COR-L47 (cell line): Measurements from ENCODE around the gene ANKLE1.
"Not testable (repeated sequence)": the region's sequence is repeated elsewhere in the genome, so short reads cannot be mapped to it uniquely, and the experiment has no call there.

ENCODE experiments used
- DNase-seq: peaks from one replicate; lab custom pipeline; 2025; lab: John Stamatoyannopoulos, UW

ANKLE1 gene

DNA sequence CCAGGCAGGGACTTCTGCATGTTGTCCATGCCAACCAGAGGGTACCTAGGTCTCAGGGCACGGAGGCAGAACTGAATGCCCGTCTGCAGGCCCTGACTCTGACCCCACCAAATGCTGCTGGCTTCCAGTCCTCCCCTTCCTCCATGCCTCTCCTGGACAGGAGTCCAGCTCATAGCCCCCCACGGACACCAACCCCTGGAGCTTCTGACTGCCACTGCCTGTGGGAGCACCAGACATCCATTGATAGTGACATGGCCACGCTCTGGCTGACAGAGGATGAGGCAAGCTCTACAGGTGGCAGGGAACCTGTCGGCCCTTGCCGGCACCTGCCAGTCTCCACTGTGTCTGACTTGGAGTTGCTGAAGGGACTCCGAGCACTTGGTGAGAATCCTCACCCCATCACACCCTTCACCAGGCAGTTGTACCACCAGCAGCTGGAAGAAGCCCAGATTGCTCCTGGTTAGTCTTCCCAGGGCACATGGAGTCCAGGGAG lies 1.8 kb downstream of the ANKLE1 start:
- DNase-seq, result no peak

DNA sequence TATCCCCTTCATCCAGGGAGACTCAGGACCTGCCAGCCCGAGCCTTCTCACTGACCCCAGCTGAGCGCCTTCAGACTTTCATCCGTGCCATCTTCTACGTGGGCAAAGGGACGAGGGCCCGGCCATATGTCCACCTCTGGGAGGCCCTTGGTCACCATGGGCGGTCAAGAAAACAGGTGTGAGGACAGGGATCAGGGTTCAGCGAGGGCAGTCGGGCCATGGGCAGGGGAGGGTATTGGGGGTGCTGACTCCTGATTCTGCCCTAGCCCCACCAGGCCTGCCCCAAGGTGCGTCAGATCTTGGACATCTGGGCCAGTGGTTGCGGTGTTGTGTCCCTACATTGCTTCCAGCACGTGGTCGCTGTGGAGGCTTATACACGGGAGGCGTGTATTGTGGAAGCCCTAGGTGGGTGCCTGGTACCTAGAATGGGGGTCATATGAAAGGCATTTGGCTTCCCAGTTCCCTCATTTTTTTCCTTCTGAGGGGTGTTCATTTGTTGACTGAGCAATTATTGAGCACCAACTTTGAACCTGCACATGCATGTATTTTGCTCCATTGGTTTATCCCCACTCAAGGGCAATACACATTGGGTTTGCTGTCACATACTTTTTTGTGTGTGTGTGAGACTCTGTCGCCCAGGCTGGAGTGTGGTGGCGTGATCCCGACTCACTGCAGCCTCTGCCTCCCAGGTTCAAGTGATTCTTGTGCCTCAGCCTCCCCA lies 3.9 kb downstream of the ANKLE1 start:
- DNase-seq, result no peak

DNA sequence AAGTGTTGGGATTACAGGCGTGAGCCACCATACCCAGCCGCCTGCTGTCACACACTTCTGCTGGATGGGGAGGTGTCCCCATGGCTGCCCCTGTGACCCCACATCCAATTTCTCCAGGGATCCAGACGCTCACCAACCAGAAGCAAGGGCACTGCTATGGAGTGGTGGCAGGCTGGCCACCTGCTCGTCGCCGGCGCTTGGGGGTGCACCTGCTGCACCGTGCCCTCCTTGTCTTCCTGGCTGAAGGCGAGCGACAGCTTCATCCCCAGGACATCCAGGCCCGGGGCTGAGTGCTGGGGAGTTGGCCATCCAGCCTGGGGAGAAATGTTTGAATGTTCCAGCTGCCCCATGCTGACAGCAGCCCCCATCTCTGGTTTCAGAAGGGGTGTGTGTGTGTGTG lies 4.6 kb downstream of the ANKLE1 start:
- DNase-seq, result no peak

DNA sequence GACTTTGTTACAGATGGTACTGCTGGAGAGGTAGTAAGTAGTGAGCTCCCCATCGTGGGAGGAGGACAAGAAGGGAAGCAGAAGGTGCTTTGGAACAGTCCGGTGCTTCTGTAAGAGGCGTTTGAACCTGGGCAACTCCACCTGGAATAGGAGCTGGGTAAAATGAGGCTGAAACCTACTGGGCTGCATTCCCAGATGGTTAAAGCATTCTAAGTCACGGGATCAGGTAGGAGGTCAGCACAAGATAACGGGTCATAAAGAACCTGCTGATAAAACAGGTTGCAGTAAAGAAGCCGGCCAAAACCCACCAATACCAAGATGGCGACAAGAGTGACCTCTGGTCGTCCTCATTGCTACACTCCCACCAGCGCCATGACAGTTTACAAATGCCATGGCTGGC lies 5.1 kb downstream of the ANKLE1 start:
- no peak for DNase-seq

DNA sequence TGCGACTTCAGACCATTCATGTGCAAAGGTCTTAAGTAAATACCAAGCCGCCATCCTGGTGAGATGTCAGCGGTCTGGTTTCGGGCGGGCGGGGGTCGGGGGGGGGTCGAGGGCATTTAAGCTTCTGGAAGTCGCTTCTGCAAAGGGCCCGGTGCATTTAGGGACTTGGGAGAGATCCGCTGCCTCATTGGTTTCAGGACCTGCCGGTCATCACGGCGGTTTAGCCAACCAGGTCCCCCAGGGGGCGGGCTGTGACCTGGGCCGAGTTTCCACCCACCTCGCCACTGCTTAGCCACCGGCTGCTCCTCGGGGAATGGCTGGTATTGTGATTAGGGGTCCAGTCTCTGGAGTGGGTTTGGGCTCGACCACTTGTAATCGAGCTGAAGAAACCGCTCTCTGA lies 7.8 kb downstream of the ANKLE1 start:
- DNase-seq, result no peak

DNA sequence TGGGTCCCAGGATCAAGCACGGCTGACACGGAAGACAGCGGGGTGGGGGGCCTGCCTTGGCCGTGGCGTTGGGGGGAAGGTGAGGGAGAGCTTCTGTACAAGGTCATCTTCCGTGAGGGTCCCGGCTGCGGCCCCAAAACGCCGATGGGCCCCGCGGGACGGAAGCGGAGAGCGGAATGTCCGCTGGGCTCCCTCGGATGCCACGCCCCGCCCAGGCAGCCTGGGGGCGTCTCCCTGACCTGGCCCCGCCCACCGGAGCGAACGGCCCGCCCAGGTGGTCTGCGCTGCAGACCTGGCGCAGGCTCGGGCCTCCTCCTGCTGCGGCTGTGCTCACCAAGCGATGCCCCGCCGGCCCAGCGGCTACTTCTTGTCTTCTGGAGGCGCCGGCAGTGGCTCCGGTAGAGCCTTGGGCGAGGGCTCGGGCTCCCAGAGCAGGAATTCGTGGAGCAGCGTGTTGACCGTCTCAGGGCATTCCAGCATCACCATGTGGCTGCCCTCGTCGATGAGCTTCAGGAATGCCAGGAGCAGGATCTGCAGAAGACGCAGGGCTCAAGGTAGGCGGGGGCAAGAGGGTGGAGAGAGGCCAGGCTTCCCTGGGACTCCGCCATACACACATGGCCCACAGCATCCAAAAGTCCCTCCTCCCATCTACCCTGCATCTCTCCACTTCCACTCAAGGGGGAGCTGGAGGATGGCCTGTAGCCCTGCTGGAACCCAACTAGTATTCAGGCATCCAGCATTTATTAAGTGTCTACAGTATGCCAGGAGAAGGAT lies 10.8 kb downstream of the ANKLE1 start:
- DNase-seq, result peak; percentile 26

DNA sequence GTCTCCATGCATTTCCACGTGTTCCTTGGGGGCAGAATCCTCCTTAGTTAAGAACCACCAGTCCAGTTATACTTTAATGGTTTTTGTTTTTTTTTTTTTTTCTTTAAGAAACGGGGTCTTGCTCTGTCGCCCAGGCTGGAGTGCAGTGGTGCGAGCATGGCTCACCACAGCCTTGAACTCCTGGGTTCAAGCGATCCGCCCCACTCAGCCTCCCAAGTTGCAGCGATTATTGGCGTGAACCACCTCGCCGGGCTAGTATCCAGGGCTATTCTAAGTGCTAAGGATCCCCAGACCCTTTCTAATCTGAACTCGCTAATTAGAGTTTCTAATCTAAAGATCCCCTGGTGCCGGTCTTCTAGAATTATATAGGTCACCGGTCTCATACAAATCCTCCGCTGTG lies 11.9 kb downstream of the ANKLE1 start:
- no peak for DNase-seq

DNA sequence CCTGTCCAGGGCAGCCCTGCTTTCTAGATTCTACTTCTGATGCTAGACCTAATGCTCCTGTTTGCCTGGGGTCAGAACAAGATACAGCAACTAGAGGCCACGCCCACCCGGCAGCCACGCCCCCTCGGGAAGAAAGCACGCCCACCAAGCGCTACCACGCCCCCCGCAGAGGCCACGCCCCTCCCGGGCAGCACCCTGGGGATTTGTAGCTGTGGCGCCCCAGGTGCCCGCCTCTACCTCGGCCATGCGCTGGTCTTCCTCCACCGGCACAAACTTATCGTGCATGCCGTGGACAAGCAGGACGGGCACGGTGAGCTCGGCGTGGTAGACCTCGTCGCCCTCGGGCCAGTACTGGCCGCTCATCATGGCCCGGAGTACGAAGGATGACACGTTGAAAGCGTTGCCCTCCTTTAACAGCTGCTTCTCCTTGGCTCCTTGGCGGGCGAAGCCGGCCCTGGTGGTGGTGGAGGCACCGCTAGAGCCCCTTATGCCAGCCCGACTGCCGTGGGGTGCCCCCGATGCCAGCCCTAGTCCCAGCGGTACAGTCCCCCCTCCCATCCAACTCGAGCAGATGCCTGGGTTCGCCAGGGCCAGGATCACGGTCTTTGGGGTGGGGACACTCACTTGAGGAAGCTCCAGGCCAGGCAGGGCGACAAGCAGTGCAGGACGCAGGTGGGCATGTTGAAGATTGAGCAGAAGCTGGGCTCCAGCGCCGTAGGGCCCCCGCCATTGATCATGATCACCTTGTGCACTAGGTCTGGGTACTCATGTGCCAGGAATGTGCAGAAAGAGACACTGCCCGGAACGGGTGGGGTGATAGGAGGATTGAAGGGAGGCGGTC lies 12.6 kb downstream of the ANKLE1 start:
- peak; percentile 6 for DNase-seq

DNA sequence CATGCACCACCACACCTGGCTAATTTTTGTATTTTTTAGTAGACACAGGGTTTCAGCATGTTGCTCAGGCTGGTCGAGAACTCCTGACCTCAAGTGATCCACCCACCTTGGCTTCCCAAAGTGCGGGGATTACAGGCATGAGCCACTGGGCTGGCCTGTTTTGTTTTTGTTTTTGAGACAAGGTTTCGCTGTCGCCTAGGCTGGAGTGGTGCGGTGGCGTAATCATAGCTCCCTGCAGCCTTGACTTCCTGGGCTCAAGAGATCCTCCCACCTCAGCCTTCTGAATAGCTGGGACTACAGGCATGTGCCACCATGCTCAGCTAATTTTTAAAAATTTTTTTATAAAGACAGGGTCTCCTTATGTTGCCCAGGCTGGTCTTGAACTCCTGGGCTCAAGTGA lies 13.8 kb downstream of the ANKLE1 start:
- not testable (repeated sequence) for DNase-seq

DNA sequence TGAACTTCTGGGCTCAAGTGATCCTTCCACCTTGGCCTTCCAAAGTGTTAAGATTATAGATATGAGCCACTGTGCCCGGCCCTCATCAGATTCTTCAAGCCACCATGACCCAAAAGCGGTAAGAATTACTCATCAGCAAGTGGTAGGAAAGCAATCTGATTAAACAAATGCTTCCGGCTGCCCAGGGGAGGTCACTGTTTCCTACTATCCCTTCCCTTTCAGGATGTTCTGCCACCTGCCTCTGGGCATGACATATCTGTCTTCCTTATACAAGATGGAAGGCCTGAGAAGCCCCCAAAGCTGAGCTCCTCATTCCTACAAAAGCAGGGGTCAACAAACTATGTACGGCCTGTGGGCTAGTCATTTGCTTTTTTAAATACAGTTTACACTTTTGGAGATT lies 14.6 kb downstream of the ANKLE1 start:
- DNase-seq, result peak; percentile 9

DNA sequence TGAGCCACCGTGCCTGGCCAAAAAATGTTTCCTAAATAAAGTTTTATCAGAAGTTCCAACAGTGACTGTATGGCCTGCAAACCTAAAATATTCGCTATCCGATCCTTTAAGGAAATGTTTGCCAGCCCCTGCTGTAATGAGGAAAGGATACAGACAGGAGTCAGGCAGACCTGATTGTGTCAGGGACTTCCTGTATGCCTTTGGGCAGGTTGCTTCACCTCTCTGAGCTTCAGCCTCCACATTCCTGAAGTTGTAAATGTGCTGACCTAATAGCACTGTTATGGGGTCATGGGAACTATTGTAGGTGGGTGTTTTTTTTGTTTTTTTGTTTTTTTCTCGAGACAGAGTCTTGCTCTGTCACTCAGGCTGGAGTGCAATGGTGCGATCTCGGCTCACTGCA lies 15.3 kb downstream of the ANKLE1 start:
- no peak for DNase-seq

DNA sequence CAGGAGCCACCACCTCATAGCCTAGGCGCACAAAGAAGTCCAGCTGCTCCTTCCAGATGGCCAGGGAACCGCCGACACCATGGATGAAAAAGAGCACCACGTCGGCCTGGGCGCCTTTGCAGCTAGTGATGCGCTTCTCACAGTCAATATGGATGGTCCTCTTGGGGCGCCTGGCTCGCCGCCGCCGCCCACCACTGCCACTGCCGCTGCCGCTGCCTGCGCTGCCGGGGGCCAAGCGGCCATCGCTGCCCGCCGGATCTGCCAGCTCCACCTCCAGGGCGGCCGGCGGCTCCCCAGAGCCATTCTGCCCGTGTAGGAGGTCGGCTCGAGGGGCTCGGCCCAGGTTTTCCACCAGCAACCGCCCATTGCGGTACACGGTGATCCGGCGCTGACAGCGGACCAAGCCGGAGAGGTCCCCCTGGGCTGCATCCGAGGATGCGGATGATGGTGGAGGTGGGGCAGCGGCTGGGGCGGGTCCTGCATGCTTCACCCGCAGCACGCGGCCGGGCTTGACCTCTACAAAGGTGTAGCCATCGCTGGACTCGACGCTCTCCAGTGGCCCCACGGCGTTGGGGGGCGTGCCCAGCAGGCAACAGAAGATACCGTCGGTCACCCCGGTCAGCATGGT lies 19.4 kb downstream of the ANKLE1 start:
- DNase-seq, result no peak

DNA sequence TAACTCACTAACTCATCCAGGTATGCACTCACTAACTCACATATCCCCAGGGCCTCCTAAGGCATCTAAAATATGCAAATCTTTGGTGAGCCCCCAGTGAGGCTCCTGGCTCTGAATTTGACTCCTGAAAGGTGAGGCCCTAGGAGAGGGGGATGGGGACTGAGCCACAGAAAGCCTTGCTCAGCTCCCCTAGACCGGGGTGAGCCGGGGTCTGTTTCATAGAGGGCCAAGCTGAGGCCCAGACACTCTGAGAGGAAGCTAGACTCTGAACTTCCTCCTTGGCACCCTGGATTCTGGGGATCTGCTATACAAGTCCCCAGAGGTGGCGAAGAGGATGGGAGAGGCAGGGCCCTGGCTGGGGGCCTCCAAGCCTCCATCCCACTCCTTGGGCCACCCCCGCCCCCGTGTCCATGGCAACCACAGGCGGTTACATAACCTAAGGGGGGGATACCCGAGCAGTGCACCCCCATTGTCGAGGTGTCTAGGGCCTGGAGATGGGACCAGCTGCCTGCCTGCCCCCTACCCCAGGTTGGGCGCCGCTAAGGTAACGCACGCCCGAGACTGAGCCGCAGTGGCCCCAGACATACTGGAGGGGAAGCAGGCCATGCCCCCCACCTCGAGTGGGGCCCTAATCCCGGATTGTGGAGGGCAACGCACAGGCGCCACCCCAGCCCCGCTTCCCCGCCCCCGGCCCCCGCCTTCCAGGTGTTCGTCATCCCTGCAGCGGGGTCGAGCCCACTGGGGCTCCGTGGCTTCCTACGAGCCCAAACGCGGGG lies 20.9 kb downstream of the ANKLE1 start:
- no peak for DNase-seq

DNA sequence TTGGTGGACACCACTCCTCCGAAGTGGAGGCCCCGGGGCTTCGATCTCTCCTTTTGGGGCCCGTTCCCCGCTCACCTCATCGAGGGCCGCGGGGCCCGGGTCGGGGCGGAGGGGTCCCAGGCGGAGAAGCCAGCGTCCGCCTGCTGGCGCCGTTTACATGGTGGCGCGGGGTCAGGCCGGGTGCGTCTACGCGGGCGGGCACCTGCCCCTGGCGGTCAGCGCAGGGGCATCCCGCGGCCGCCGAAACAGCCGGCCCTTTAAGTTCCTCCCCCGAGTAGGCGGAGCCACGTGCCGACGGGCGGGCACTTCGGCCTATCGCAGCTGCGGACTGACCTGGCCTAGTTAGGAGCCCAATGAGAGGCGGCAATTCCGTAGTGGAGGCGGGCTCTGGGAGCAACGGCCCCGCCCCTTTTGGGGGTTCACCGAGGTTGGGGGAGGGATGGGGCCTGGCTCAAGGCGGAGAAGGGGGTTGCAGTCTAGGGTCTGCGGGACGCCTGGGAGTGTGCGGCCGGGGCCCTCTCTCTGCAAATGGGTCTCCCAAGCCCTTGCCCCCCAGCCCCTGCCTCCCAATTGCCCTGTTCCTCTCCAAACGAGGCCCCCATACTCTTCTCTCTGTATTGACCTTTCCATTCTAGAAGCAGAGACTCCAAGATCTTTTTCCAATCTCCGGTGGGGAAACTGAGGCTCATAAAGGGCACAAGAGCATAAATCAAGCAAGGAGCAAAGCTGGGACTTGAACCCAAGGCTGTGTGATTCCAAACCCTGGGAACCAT lies 21.7 kb downstream of the ANKLE1 start, which contains the start of gene ABHD8:
ABHD8 (minus strand) TSS at position 259 of the 773 bp plus-strand sequence. CDS start 1,809 bp downstream, outside the sequence.
- DNase-seq, result peak; percentile 92

DNA sequence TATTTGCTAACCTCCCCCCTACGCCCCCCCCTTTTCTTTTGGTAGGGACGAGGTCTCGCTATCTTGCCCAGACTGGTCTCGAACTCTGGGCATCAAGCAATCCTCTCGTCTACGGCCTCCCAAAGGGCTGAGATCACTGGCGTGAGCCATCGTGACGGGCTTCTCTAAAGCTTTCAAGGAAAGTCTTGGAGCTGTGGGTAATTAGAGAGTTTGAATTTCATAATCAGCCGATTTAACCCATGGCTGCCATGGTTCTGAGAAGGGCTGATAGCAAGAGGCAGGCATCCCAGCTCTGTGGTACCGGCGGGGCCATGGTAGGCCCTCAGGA lies 22.2 kb downstream of the ANKLE1 start:
- DNase-seq, result no peak

DNA sequence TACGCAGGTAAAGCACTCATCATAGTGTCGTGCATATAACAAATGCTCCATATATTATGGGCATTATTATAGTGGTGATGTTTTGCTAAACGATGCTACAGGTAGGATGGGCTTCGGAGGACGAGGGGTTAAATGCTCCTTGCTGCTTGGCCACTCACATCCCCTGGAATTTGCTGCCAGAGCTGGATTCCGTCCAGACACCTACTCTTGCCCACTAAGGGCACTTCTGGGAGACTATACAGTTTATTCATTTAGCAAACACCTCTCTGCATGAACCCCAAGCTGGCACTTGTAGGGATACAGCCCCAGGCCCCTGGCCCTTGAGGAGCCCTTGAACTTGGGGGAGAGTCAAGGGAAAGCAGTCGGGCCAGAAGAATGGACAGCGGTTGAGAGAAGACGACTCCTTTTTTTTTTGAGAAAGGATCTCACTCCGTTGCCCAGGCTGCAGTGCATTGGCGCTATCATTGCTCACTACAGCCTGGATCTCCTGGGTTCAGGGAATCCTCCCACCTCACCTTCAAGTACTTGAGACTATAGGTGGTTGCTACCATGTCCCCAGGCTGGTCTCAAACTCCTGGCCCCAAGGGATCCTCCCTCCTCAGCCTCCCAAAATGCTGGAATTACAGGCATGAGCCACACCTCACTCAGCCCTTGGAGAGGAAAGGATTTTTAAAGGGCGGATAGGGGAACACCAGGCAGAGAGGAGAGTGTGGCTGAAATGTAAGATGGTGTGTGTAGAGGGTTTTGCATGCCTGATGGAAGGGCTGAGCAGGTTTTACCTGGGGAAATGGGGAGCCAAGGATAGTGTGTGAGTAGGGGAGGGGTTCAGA lies 22.9 kb downstream of the ANKLE1 start:
- DNase-seq, result no peak

DNA sequence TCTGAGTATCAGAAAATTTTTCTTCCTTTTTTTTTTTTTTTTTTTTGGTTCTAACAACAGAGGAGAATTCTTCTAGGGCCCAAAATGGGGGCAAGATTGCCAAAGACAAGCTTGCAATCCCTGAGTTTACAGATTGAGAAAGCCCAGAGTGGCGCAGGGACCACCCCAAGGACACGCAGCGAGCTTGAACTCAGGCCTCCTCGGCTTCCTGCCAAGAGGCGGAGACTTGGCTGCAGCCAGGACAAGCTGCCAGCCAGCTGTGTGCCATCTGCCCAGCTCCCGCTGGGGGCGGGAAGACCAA lies 23.5 kb downstream of the ANKLE1 start:
- no peak for DNase-seq

DNA sequence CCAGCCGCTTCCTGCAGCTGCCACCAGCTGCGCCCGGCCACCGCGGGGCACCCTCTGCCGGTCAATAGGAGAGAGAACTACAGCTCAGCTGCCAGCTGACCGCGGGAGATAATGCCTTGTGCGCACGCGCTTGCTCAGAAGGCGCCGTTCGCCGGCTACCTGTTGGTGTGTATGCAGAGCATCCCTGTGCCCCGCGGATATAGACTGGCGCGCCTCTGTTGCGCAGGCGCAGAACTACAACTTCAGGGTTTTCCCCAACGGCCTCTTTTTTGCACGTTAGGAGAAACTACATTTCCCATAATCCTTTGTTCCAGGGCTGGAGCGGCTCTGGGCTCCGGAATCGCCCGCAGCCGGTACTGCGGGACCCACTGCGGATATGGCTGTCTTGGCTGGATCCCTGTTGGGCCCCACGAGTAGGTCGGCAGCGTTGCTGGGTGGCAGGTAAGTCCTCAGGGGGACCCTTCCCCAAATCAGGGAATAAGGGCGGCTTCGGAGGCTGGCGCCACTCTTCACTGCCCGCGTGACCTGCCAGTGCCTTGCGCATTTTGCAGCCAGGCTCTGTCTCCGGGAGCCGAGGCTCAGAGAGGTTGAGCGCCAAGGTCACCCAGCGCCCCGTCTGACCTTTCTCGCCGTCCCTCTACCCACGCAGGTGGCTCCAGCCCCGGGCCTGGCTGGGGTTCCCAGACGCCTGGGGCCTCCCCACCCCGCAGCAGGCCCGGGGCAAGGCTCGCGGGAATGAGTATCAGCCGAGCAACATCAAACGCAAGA lies 24.0 kb downstream of the ANKLE1 start, which contains the start of gene MRPL34:
MRPL34 (plus strand) TSS at position 356 of the 768 bp plus-strand sequence; CDS start at position 377, 21 bp downstream.
- peak; percentile 99 for DNase-seq

DNA sequence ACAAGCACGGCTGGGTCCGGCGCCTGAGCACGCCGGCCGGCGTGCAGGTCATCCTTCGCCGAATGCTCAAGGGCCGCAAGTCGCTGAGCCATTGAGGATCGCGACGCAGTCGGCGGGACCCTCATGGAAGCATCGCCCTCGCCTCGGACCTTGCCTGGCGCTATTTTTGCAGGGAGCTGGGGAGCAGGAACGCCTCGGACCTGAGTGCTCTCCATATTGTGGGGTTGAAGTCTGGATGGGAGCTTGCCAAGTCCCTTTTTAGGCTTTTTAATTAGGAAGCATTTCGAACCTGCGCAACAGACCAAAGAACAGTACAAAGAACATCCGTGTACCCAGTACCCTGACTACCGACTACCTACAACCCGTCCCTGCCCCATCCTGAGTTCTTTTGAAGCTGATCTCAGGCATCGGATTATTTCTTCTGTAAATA lies 24.6 kb downstream of the ANKLE1 start:
- no peak for DNase-seq
